ENCODE measurements around the gene NT5C3B. TPM values are rescaled to one million over a fixed set of nuclear protein-coding genes. Genes with fewer than 3 reads are reported as not detected.
"Not testable (repeated sequence)": the region's sequence is repeated elsewhere in the genome, so short reads cannot be mapped to it uniquely, and the experiment has no call there.

The NT5C3B gene
- total and polyA plus RNA-seq, 10 donors = 17.0 to 62.7 (median 29.5) TPM

GRCh38 chr17:41837761-41838538 is 1.9 kb upstream of the NT5C3B start, which contains the start of gene KLHL10:
TSS of gene KLHL10 (plus strand) at chr17:41837825. CDS start at chr17:41837933, 108 bp downstream.
- no peaks in the 10 kb centered on the region for H3K9me3 ChIP-seq

GRCh38 chr17:41836550-41837196 is 641 bp upstream of the NT5C3B start:
- no peak for TF ChIP-seq CTCF (IDR thresholded peaks at IDR 0.05 in 8 of 11, conservative IDR thresholded peaks at IDR 0.05 in 3 of 11)
- TF ChIP-seq POLR2A (IDR thresholded peaks at IDR 0.05) = no peak
- TF ChIP-seq POLR2AphosphoS5 (IDR thresholded peaks at IDR 0.05) = no peak
- intact Hi-C loops (cut with DNase I; ENCODE audit: low total_unique reads) = no loop called here

More at GRCh38 chr17:41837761-41838538, 1.9 kb upstream of the NT5C3B start, which contains the start of gene KLHL10:
- Histone ChIP-seq H3K27me3 (replicated peaks in 1 of 7) (peaks cover 0 to 8% (median 0%) of the 10 kb centered on the region in 7 donors), H3K36me3 (peaks cover 0 to 9% (median 0%) of the 10 kb centered on the region in 6 donors), H3K4me1 (peaks cover 4 to 23% (median 18%) of the 10 kb centered on the region in 6 donors), H3K4me3 (peak within 1 kb of the TSS in 5 of 8 donors; percentile 81 to 93 (median 83)), H3K27ac (no peak within 1 kb of the TSS)
- DNase-seq = no peak
- intact Hi-C loops (cut with DNase I; ENCODE audit: low total_unique reads) = no loop called here
- WGBS, 5 donors = 90 to 92% (median 91%) methylated on average over 14 to 15 of the region's 15 CpGs
- no peak for TF ChIP-seq POLR2A (IDR thresholded peaks at IDR 0.05)
- TF ChIP-seq POLR2AphosphoS5 (IDR thresholded peaks at IDR 0.05) = no peak

GRCh38 chr17:41835214-41835799 is 725 bp downstream of the NT5C3B start:
- Histone ChIP-seq H3K36me3 (peaks cover 0 to 36% (median 20%) of the 10 kb centered on the region in 6 donors), H3K4me3 (peak overlapping the region; percentile 81 to 93 (median 84)), H3K9me3 (no peaks in the 10 kb centered on the region), H3K4me1 (peaks cover 4 to 23% (median 18%) of the 10 kb centered on the region in 6 donors), H3K27me3 (replicated peaks in 1 of 7) (peaks cover 0 to 8% (median 0%) of the 10 kb centered on the region in 7 donors), H3K27ac (peak overlapping the region in 7 of 8 donors; percentile 46 to 85 (median 73))
- peak; percentile 77 for DNase-seq
- intact Hi-C loops (cut with DNase I; ENCODE audit: low total_unique reads) = no loop called here
- no peak for TF ChIP-seq CTCF (IDR thresholded peaks at IDR 0.05 in 8 of 11, conservative IDR thresholded peaks at IDR 0.05 in 3 of 11)
- no peak for TF ChIP-seq POLR2AphosphoS5 (IDR thresholded peaks at IDR 0.05)
- TF ChIP-seq POLR2A (IDR thresholded peaks at IDR 0.05) = no peak
- 14 to 27% (median 21%) methylated on average over 10 to 13 of the region's 13 CpGs for WGBS, 5 donors

More at GRCh38 chr17:41836550-41837196, 641 bp upstream of the NT5C3B start:
- WGBS, 5 donors = 48 to 60% (median 53%) methylated on average over 21 of the region's 21 CpGs
- H3K27ac ChIP-seq = peak overlapping the region in 5 of 8 donors; percentile 65 to 85 (median 74)
- no peaks in the 10 kb centered on the region for H3K9me3 ChIP-seq
- peaks cover 4 to 23% (median 18%) of the 10 kb centered on the region in 6 donors for H3K4me1 ChIP-seq
- H3K27me3 ChIP-seq (replicated peaks in 1 of 7) = peaks cover 0 to 8% (median 0%) of the 10 kb centered on the region in 7 donors
- peaks cover 0 to 22% (median 7%) of the 10 kb centered on the region in 6 donors for H3K36me3 ChIP-seq
- peak overlapping the region; percentile 81 to 93 (median 84) for H3K4me3 ChIP-seq
- no peak for DNase-seq

- peaks cover 4 to 89% (median 58%) of the 10 kb centered on the region in 6 donors for H3K36me3 ChIP-seq
- peak; percentile 46 for DNase-seq
These were observed 6.1 kb downstream of the NT5C3B start for GRCh38 chr17:41829961-41830360.

More at GRCh38 chr17:41829961-41830360, 6.1 kb downstream of the NT5C3B start:
- H3K4me3 ChIP-seq; H3K27ac ChIP-seq; H3K4me1 ChIP-seq; intact Hi-C loops (cut with DNase I; ENCODE audit: low total_unique reads); H3K9me3 ChIP-seq; H3K27me3 ChIP-seq (replicated peaks in 1 of 7): not testable (repeated sequence)
- 85 to 88% (median 86%) methylated on average over 10 of the region's 10 CpGs for WGBS, 5 donors
